Osteoblast (primary cell): Measurements from ENCODE around the gene MARCHF3. TPM values are rescaled to one million over a fixed set of nuclear protein-coding genes. Genes with fewer than 3 reads are reported as not detected.

Experiments
- DNase-seq: peaks from one replicate; pipeline ENCODE4 v3.0.0; 2011; ENCODE audit warnings: low spot score, mixed read lengths; ENCODE audit not compliant: insufficient read length; ENCODE audit errors: missing footprints
- H2AFZ ChIP-seq: 2 replicates; pipeline ENCODE4 v1.6.0; 2011; ENCODE audit warnings: mild to moderate bottlenecking, low read length
- H3K27ac ChIP-seq: 2 replicates; pipeline ENCODE4 v1.5.1; 2011; ENCODE audit warnings: mild to moderate bottlenecking, low read depth, low read length, moderate library complexity
- H3K27me3 ChIP-seq: 2 replicates; pipeline ENCODE4 v1.6.0; 2012; ENCODE audit warnings: mild to moderate bottlenecking, control low read depth, inconsistent platforms, low read length, moderate library complexity; ENCODE audit not compliant: insufficient read depth
- H3K36me3 ChIP-seq: 2 replicates; pipeline ENCODE4 v1.5.1; 2011; ENCODE audit warnings: mild to moderate bottlenecking, low read length, control low read depth, moderate library complexity; ENCODE audit not compliant: insufficient read depth
- H3K4me1 ChIP-seq: 2 replicates; pipeline ENCODE4 v1.5.1; 2011; ENCODE audit warnings: mild to moderate bottlenecking, low read length, control low read depth, moderate library complexity; ENCODE audit not compliant: insufficient read depth
- H3K4me2 ChIP-seq: 2 replicates; pipeline ENCODE4 v1.6.0; 2011; ENCODE audit warnings: mild to moderate bottlenecking, low read length; ENCODE audit not compliant: insufficient read depth
- H3K4me3 ChIP-seq: fragments of 200-600 bp; sonication (generic); 3 replicates; pipeline ENCODE4 v1.5.1; 2012; ENCODE audit warnings: mild to moderate bottlenecking, low read length, inconsistent platforms; ENCODE audit not compliant: insufficient read depth
- H3K79me2 ChIP-seq: 2 replicates; pipeline ENCODE4 v1.6.0; 2012; ENCODE audit warnings: mild to moderate bottlenecking, low read length, control low read depth, inconsistent platforms; ENCODE audit not compliant: insufficient read depth
- H3K9me3 ChIP-seq: 2 replicates; pipeline ENCODE4 v1.5.1; 2011; ENCODE audit warnings: low read depth, low read length, control low read depth
- H4K20me1 ChIP-seq: 2 replicates; pipeline ENCODE4 v1.6.0; 2012; ENCODE audit warnings: mild to moderate bottlenecking, low read length, control low read depth; ENCODE audit not compliant: insufficient read depth
- total RNA-seq: library from RNA; depleted of rRNA; stranded (reverse); fragments of >200 nt; gene quantifications from 2 replicates; pipeline ENCODE4 v1.2.3, GENCODE V29; 2012
- TF ChIP-seq, protein P1 (sequence below): IDR thresholded peaks from 2 replicates; pipeline ENCODE4 v1.5.1; 2011; ENCODE audit warnings: mild to moderate bottlenecking, low read depth, low read length, moderate library complexity; ENCODE audit errors: extremely low read depth

Gene MARCHF3
- total RNA-seq, 1 donor: 2.2 TPM

DNA sequence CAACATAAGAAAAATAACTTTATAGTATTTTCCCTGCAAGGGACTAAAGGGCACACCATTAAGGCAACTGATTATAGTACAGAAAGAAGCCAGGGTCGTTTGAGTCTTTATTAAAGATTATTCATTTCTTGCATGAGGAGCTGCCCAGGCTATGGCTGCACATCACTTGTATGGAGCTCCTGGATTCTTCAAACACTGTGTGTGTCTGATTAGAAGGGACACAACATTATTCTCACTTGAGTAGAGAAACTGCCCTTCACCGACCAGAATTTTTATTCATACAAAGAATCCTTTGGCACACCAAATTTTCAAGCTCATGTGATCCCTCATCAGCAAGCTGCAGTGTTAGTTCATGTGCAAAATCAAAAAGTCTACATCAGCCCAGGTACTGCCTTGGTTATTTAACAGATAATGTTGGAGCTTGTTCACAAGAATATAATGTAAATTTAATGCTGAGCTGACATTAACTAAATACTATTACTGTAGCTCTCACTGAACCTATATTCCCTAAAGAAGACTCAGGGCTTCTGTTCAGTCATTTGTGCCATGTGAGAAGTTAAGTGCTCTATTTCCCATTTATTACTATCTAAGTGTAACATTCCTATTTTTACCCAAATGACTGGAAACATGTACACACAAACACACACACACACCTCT is 33.0 kb upstream of the MARCHF3 start:
- DNase-seq: no peak
- Histone ChIP-seq H3K36me3 (no peaks in the 10 kb centered on the region), H3K79me2 (no peaks in the 10 kb centered on the region), H2AFZ (no peak overlapping the region), H3K4me2 (no peak overlapping the region), H3K9me3 (no peaks in the 10 kb centered on the region), H4K20me1 (no peaks in the 10 kb centered on the region), H3K4me3 (no peak overlapping the region), H3K27me3 (no peaks in the 10 kb centered on the region), H3K27ac (no peak overlapping the region), H3K4me1 (peaks cover 7% of the 10 kb centered on the region)
- TF ChIP-seq, protein P1, sequence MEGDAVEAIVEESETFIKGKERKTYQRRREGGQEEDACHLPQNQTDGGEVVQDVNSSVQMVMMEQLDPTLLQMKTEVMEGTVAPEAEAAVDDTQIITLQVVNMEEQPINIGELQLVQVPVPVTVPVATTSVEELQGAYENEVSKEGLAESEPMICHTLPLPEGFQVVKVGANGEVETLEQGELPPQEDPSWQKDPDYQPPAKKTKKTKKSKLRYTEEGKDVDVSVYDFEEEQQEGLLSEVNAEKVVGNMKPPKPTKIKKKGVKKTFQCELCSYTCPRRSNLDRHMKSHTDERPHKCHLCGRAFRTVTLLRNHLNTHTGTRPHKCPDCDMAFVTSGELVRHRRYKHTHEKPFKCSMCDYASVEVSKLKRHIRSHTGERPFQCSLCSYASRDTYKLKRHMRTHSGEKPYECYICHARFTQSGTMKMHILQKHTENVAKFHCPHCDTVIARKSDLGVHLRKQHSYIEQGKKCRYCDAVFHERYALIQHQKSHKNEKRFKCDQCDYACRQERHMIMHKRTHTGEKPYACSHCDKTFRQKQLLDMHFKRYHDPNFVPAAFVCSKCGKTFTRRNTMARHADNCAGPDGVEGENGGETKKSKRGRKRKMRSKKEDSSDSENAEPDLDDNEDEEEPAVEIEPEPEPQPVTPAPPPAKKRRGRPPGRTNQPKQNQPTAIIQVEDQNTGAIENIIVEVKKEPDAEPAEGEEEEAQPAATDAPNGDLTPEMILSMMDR: no peak

DNA sequence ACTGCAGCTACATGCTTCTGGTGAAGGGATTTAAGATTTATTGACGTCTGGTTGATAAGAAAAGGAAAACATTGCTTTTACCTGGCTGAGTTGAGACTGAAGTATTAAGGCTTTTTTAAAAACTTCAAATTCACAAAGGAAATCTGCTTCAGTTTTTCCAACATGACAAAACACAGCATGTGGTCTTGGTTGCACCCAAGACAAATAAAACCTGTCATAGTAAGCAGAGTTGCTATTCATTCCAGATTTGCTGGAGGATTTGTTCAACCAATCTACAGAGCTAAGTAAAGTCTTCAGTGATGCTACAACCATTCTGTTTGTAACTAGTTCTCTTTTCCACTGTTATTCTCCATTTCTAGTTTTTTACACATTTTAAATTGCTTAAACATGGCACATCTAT is 31.6 kb upstream of the MARCHF3 start:
- Histone ChIP-seq H3K4me2 (no peak overlapping the region), H3K4me1 (peaks cover 7% of the 10 kb centered on the region), H3K27me3 (no peaks in the 10 kb centered on the region), H3K9me3 (no peaks in the 10 kb centered on the region), H3K4me3 (no peak overlapping the region), H4K20me1 (no peaks in the 10 kb centered on the region), H3K36me3 (no peaks in the 10 kb centered on the region), H2AFZ (no peak overlapping the region), H3K27ac (no peak overlapping the region), H3K79me2 (no peaks in the 10 kb centered on the region)
- no peak for DNase-seq
- TF ChIP-seq, protein P1: no peak

DNA sequence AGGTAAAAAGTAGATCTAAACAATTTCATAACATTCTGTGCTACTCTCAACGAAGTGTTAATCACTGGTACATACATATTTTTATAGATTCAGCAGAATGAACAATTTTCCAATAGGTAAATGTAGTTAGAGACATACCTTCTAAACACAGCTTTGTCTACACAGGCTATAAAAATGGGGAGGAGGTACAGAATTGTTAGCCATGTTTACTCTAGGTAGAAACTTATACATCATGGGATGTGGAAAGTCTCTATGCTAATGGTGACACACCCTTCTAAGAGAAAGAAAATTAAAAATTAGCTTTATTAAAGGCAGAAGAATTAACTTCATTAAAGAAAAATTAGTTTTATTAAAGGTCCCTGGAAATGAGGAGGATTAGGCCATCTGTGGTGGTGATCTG is 31.2 kb upstream of the MARCHF3 start:
- Histone ChIP-seq H3K4me3 (no peak overlapping the region), H3K4me1 (peaks cover 7% of the 10 kb centered on the region), H3K9me3 (no peaks in the 10 kb centered on the region), H2AFZ (no peak overlapping the region), H3K79me2 (no peaks in the 10 kb centered on the region), H3K36me3 (no peaks in the 10 kb centered on the region), H3K4me2 (no peak overlapping the region), H3K27ac (no peak overlapping the region), H4K20me1 (no peaks in the 10 kb centered on the region), H3K27me3 (no peaks in the 10 kb centered on the region)
- DNase-seq: no peak
- TF ChIP-seq, protein P1: no peak

DNA sequence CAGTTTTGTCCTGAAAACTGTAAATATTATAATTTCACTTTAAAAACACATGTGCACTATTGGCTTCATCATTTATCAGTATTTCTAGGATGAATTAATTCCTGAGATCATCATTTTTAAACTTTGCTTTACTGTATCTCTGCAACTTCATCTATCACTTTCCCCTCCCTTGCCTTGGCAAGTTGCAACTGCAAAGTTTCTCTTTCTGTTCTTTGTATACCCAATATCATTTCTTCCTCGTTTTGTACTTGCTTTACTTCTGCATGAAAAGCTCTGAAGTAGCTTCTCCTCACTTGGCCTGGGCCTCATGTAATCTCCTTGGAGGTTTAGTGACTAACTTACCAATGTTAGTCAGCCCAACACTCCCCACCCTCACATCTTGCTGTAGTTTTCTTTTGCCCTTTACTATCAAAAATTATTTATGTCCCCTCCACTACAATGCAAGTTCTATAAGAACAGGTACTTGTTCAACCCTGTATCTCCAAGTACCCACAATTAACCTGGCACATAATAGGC is 30.2 kb upstream of the MARCHF3 start:
- Histone ChIP-seq H3K4me1 (peaks cover 7% of the 10 kb centered on the region), H3K4me3 (no peak overlapping the region), H3K27me3 (no peaks in the 10 kb centered on the region), H3K36me3 (peaks cover 3% of the 10 kb centered on the region), H2AFZ (no peak overlapping the region), H3K79me2 (no peaks in the 10 kb centered on the region), H3K27ac (no peak overlapping the region), H4K20me1 (no peaks in the 10 kb centered on the region), H3K4me2 (no peak overlapping the region), H3K9me3 (no peaks in the 10 kb centered on the region)
- peak; percentile 79 for DNase-seq
- TF ChIP-seq, protein P1: no peak
